ENCODE measurements around the gene USH2A. TPM values are rescaled to one million over a fixed set of nuclear protein-coding genes. Genes with fewer than 3 reads are reported as not detected.

Gene USH2A
- total RNA-seq, 1 experiment from 2014 or later = not detected

- CTCF ChIA-PET = no interaction called here
- no TSS peak for BruUV-seq (replicated peaks)
These were observed 522.6 kb downstream of the USH2A start for GRCh38 chr1:215900684-215901083.

GRCh38 chr1:215899901-215900300, 523.3 kb downstream of the USH2A start:
- ChIA-PET POLR2A (ENCODE audit: low non-redundant PET) (no interaction called here), CTCF (no interaction called here)
- intact Hi-C loops (cut with micrococcal nuclease; ENCODE audit: unreplicated experiment) = no loop called here
- TF ChIP-seq CTCF (conservative IDR thresholded peaks at IDR 0.05; ENCODE audit: low read depth, low read length) (no peak), EZH2 (IDR thresholded peaks at IDR 0.05; ENCODE audit: borderline replicate concordance, low read depth, low read length, poor library complexity, severe bottlenecking) (no peak)
- Histone ChIP-seq H3K9me3 (ENCODE audit: low read depth, low read length, poor library complexity, severe bottlenecking) (no peaks in the 10 kb centered on the region), H3K27ac (ENCODE audit: low read depth, low read length, poor library complexity, severe bottlenecking) (no peak overlapping the region), H3K27me3 (replicated peaks; ENCODE audit: insufficient read depth, low read depth, low read length, poor library complexity) (peaks cover 38% of the 10 kb centered on the region), H3K4me1 (ENCODE audit: insufficient read depth, low read length, poor library complexity, severe bottlenecking) (no peaks in the 10 kb centered on the region), H3K4me3 (ENCODE audit: low read depth, low read length, poor library complexity, severe bottlenecking) (no peak overlapping the region), H3K36me3 (ENCODE audit: insufficient read depth, low read length, poor library complexity, severe bottlenecking) (no peaks in the 10 kb centered on the region)
- no peak for DNase-seq (ENCODE audit: low spot score)
- BruUV-seq (replicated peaks) = no TSS peak

More at GRCh38 chr1:215900684-215901083, 522.6 kb downstream of the USH2A start:
- DNase-seq (ENCODE audit: low spot score) = no peak
- Histone ChIP-seq H3K36me3 (ENCODE audit: insufficient read depth, low read length, poor library complexity, severe bottlenecking) (no peaks in the 10 kb centered on the region), H3K4me1 (ENCODE audit: insufficient read depth, low read length, poor library complexity, severe bottlenecking) (no peaks in the 10 kb centered on the region), H3K4me3 (ENCODE audit: low read depth, low read length, poor library complexity, severe bottlenecking) (no peak overlapping the region), H3K27me3 (replicated peaks; ENCODE audit: insufficient read depth, low read depth, low read length, poor library complexity) (peaks cover 31% of the 10 kb centered on the region), H3K9me3 (ENCODE audit: low read depth, low read length, poor library complexity, severe bottlenecking) (no peaks in the 10 kb centered on the region), H3K27ac (ENCODE audit: low read depth, low read length, poor library complexity, severe bottlenecking) (no peak overlapping the region)
- no peak for TF ChIP-seq CTCF (conservative IDR thresholded peaks at IDR 0.05; ENCODE audit: low read depth, low read length)
- TF ChIP-seq EZH2 (IDR thresholded peaks at IDR 0.05; ENCODE audit: borderline replicate concordance, low read depth, low read length, poor library complexity, severe bottlenecking) = no peak
- intact Hi-C loops (cut with micrococcal nuclease; ENCODE audit: unreplicated experiment) = no loop called here
- POLR2A ChIA-PET (ENCODE audit: low non-redundant PET) = no interaction called here

GRCh38 chr1:215895893-215896292, 527.4 kb downstream of the USH2A start:
- Histone ChIP-seq H3K4me1 (ENCODE audit: insufficient read depth, low read length, poor library complexity, severe bottlenecking) (no peaks in the 10 kb centered on the region), H3K4me3 (ENCODE audit: low read depth, low read length, poor library complexity, severe bottlenecking) (no peak overlapping the region), H3K9me3 (ENCODE audit: low read depth, low read length, poor library complexity, severe bottlenecking) (no peaks in the 10 kb centered on the region), H3K27me3 (replicated peaks; ENCODE audit: insufficient read depth, low read depth, low read length, poor library complexity) (peaks cover 70% of the 10 kb centered on the region), H3K27ac (ENCODE audit: low read depth, low read length, poor library complexity, severe bottlenecking) (no peak overlapping the region), H3K36me3 (ENCODE audit: insufficient read depth, low read length, poor library complexity, severe bottlenecking) (no peaks in the 10 kb centered on the region)
- intact Hi-C loops (cut with micrococcal nuclease; ENCODE audit: unreplicated experiment) = no loop called here
- DNase-seq (ENCODE audit: low spot score) = no peak
- TF ChIP-seq CTCF (conservative IDR thresholded peaks at IDR 0.05; ENCODE audit: low read depth, low read length) (no peak), EZH2 (IDR thresholded peaks at IDR 0.05; ENCODE audit: borderline replicate concordance, low read depth, low read length, poor library complexity, severe bottlenecking) (no peak)
- no TSS peak for BruUV-seq (replicated peaks)
- CTCF ChIA-PET = no interaction called here
- POLR2A ChIA-PET (ENCODE audit: low non-redundant PET) = no interaction called here

Measured in A673 (cell line).